HEK293T (cell line): Measurements from ENCODE around the gene SGIP1.

Source experiments
- ARNT ChIP-seq: fragments of 450-650 bp; IDR thresholded peaks from 2 replicates; pipeline ENCODE4 v1.6.1; 2017; ENCODE audit warnings: mild to moderate bottlenecking
- BHLHE40 ChIP-seq: fragments of 450-650 bp; IDR thresholded peaks from 2 replicates; pipeline ENCODE4 v1.6.1; 2016; ENCODE audit warnings: mild to moderate bottlenecking, moderate library complexity, borderline replicate concordance
- FOXA1 ChIP-seq: fragments of 450-650 bp; IDR thresholded peaks from 2 replicates; pipeline ENCODE4 v1.6.1; 2016; ENCODE audit warnings: mild to moderate bottlenecking
- FOXM1 ChIP-seq: fragments of 450-650 bp; IDR thresholded peaks from 2 replicates; pipeline ENCODE4 v1.6.1; 2017; ENCODE audit warnings: mild to moderate bottlenecking, borderline replicate concordance
- LEF1 ChIP-seq: fragments of 450-650 bp; IDR thresholded peaks from 2 replicates; pipeline ENCODE4 v1.6.1; 2017; ENCODE audit warnings: mild to moderate bottlenecking, borderline replicate concordance
- NFRKB ChIP-seq: fragments of 450-650 bp; IDR thresholded peaks from 2 replicates; pipeline ENCODE4 v1.6.1; 2016; ENCODE audit warnings: mild to moderate bottlenecking, moderate library complexity
- PKNOX1 ChIP-seq: fragments of 450-650 bp; IDR thresholded peaks from 2 replicates; pipeline ENCODE4 v1.6.1; 2016
- SUZ12 ChIP-seq: fragments of 450-650 bp; IDR thresholded peaks from 2 replicates; pipeline ENCODE4 v1.6.1; 2016; ENCODE audit warnings: mild to moderate bottlenecking
- TARDBP ChIP-seq: fragments of 450-650 bp; IDR thresholded peaks from 2 replicates; pipeline ENCODE4 v1.6.1; 2016

GRCh38 chr1:66576645-66577044 is 42.7 kb downstream of the SGIP1 start:
- TF ChIP-seq BHLHE40 (no peak), TARDBP (no peak), LEF1 (no peak), ARNT (no peak), NFRKB (no peak), SUZ12 (no peak), PKNOX1 (no peak), FOXA1 (no peak), FOXM1 (no peak)
